Measurements from ENCODE around the gene TNFRSF21. TPM values are rescaled to one million over a fixed set of nuclear protein-coding genes. Genes with fewer than 3 reads are reported as not detected.

TNFRSF21 gene
- total and polyA plus RNA-seq, 8 donors = 14.8 to 55.8 (median 18.1) TPM

DNA sequence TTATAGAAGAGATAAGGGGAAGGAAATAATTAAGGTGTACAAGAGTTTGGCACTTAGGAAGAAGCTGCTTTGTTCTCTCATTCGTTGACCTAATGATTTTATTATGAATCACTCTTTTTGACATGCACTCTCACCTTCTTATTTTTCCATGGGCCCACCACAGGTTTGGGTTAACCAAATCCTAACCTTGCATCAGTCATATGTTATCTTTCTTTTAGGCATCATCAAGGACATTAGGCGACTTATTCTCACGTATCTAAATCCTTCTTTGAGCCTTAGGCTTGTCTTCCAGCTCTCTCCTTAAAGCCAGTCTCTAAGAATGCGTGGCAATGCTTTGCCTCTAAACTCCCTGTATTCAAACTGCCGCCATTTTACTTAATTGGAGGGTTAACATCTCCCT lies 58.3 kb downstream of the TNFRSF21 start:
- Histone ChIP-seq H3K4me3 (no peak overlapping the region), H3K9me3 (no peaks in the 10 kb centered on the region), H3K36me3 (peaks cover 0 to 4% of the 10 kb centered on the region in 2 donors), H3K27me3 (no peaks in the 10 kb centered on the region), H3K4me1 (peaks cover 5 to 13% of the 10 kb centered on the region in 2 donors), H3K27ac (no peak overlapping the region)
- DNase-seq (no peak), ATAC-seq (no peak)
- TF ChIP-seq, protein P1, sequence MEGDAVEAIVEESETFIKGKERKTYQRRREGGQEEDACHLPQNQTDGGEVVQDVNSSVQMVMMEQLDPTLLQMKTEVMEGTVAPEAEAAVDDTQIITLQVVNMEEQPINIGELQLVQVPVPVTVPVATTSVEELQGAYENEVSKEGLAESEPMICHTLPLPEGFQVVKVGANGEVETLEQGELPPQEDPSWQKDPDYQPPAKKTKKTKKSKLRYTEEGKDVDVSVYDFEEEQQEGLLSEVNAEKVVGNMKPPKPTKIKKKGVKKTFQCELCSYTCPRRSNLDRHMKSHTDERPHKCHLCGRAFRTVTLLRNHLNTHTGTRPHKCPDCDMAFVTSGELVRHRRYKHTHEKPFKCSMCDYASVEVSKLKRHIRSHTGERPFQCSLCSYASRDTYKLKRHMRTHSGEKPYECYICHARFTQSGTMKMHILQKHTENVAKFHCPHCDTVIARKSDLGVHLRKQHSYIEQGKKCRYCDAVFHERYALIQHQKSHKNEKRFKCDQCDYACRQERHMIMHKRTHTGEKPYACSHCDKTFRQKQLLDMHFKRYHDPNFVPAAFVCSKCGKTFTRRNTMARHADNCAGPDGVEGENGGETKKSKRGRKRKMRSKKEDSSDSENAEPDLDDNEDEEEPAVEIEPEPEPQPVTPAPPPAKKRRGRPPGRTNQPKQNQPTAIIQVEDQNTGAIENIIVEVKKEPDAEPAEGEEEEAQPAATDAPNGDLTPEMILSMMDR (IDR thresholded peaks at IDR 0.05) = no peak
- intact Hi-C loops (cut with DNase I) = no loop called here

DNA sequence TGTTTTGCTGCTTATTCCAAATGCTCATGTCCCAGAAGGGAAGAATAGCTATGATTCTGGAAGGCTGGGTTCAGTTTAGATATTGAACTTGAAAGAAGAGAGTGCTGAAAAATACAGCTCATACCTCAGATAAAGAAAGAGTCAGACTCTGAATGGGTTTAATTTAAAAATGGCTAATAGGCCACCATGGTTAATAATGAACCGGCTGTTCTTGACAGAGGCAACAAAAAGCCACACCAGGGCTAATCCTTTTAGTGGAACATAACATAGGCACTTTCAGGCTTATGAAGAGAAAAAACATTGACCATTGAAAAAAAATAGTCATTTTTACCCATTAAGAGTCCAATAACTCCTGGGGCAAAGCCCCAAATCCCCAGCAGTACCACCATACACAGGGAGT lies 59.4 kb downstream of the TNFRSF21 start:
- intact Hi-C loops (cut with DNase I) = no loop called here
- ATAC-seq = no peak
- Histone ChIP-seq H3K27me3 (no peaks in the 10 kb centered on the region), H3K4me3 (no peak overlapping the region), H3K36me3 (peaks cover 0 to 4% of the 10 kb centered on the region in 2 donors), H3K9me3 (no peaks in the 10 kb centered on the region), H3K4me1 (peaks cover 5 to 20% of the 10 kb centered on the region in 2 donors), H3K27ac (no peak overlapping the region)
- TF ChIP-seq, protein P1 (IDR thresholded peaks at IDR 0.05) = no peak
- no peak for DNase-seq

DNA sequence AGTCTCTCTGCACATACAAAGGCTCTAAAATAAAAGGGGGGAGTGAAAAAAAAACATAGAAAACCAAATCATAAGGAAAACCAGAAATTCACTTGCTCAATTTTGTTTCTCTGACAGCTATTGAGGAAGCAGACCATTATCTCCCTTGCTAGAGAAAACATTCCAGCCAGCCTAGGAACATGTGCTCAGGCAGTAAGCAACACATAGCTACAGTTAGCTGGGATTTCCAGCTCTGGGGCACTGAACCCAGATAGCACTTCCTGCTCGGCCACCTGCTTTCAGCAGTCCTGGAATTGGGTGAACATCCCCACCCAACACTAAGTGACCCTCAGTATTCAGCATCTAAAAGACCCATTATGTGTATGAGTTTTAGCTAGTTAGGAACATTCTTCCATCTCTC lies 61.3 kb downstream of the TNFRSF21 start:
- TF ChIP-seq, protein P1 (IDR thresholded peaks at IDR 0.05) = no peak
- no peak overlapping the region for H3K27ac ChIP-seq

DNA sequence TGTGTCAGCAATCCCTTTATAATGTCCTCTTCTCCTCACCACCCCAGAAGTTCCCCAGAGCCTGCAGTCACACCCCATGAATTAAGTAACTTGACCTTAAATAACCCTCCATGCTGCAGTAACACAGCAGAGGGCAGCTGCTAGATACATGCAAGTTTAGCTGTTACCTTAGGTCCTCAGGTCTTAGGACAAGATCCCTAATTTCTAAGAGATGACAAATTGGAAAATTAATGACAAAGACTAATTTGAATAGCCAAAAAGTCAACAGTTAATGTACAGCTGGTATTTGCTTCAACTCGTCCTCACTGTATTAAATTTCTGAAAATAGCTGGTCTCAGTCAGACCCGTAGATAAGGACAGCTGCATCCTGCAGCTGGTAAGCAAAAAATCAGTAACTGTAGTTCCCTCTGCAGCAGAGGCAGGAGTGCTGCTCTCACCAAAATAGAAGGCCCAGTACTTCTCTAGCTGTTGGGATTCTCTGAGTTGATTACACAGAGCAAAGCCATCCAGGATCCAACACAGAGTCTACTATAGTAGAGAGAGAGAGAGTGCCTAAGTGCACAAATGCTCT lies 62.4 kb downstream of the TNFRSF21 start:
- no peaks in the 10 kb centered on the region for H3K27me3 ChIP-seq
- peak in 1 of 4 donors; percentile 46 for DNase-seq
- H3K9me3 ChIP-seq = no peaks in the 10 kb centered on the region
- peak; percentile 40 for ATAC-seq
- peaks cover 5 to 26% of the 10 kb centered on the region in 2 donors for H3K4me1 ChIP-seq
- intact Hi-C loops (cut with DNase I) = no loop called here
- TF ChIP-seq, protein P1 (IDR thresholded peaks at IDR 0.05) = no peak
- H3K27ac ChIP-seq = no peak overlapping the region
- H3K4me3 ChIP-seq = no peak overlapping the region
- H3K36me3 ChIP-seq = no peaks in the 10 kb centered on the region

More for the DNA sequence above, 61.3 kb downstream of the TNFRSF21 start:
- ATAC-seq = no peak
- H3K36me3 ChIP-seq = peaks cover 0 to 4% of the 10 kb centered on the region in 2 donors
- no peaks in the 10 kb centered on the region for H3K9me3 ChIP-seq
- H3K4me1 ChIP-seq = peaks cover 5 to 20% of the 10 kb centered on the region in 2 donors
- no peak overlapping the region for H3K4me3 ChIP-seq
- DNase-seq = no peak
- no peaks in the 10 kb centered on the region for H3K27me3 ChIP-seq
- intact Hi-C loops (cut with DNase I) = no loop called here

DNA sequence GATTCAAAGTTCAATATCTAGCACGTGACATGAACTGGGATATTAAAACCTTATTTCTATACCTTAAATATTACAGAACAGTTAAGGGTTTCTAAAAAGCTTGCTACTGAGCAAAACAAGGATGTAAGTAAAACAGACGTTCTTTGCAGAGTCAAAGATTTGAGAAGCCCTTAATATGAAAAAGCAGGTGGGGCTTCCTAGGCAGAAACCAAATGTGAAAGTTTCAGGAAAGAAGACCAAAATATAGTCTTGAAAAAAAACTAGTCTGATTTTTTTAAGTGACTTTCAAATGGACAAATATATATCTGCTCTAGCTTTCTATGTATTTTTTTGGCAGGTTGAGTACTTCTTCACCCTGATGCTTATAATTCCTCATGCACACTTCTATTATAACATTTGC lies 63.2 kb downstream of the TNFRSF21 start:
- H3K27ac ChIP-seq = no peak overlapping the region
- intact Hi-C loops (cut with DNase I) = no loop called here
- H3K36me3 ChIP-seq = no peaks in the 10 kb centered on the region
- ATAC-seq = no peak
- TF ChIP-seq, protein P1 (IDR thresholded peaks at IDR 0.05) = no peak
- H3K27me3 ChIP-seq = no peaks in the 10 kb centered on the region
- H3K4me1 ChIP-seq = peaks cover 5 to 33% of the 10 kb centered on the region in 2 donors
- DNase-seq = no peak
- no peak overlapping the region for H3K4me3 ChIP-seq
- H3K9me3 ChIP-seq = no peaks in the 10 kb centered on the region

All from left lung (tissue), 10 donors.